Measurements from ENCODE around the gene METTL26. TPM values are rescaled to one million over a fixed set of nuclear protein-coding genes. Genes with fewer than 3 reads are reported as not detected.
A peak's percentile ranks its signal among the peaks of the same experiment; 100 is the strongest.

Gene METTL26
- total and polyA plus RNA-seq, 10 of the 15 experiments (the other 5 are each of a cell fraction or from before 2014, with no cell fraction given), result 5.4 to 163 (median 79.3) TPM

DNA sequence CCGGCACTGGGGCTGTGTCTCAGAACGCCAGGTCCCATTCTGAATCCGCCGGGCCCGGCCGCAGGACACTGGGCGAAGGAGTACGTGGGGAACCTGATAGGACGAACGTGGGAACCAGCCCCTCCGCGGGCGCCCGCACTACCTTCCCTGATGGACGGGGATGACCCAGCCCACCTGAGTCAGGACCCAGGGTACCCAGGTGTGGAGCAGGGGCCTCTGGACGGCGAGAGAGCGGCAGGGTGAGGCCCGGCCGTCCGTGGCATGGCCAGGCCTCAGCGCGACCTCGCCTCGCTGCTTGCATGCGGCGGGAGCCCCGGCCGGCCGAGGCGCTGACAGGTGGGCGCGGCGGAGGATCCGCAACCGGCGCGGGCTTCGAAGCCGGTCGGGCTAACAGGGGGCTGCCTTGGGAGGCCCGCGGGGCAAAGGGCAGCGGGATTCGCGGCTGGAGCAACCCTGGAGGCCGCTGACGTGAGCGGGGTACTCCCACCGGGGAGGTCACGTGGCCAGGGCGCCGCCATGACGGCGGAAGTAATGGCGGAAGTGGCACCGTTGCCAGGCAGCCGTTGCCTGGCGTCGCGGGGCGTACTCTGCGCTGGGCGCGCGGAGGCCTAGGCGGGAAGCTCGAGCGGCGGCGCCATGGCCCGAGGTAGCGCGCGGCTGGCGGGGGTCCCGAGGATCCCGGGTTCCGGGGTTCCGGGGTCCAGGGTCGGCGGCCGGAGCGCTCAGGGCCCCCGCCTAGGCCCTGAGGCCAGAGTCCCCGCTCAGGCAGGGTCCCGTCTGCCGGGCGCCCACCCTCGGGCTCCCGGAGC is 12.9 kb upstream of the METTL26 start, which contains the start of gene WDR90:
WDR90 (plus strand) TSS at position 585 of the 809 bp plus-strand sequence; CDS start at position 637, 52 bp downstream.
- H2AFZ ChIP-seq (ENCODE audit: control insufficient read depth, low read depth, low read length), result peak within 1 kb of the TSS; percentile 76
- ChIA-PET SMC1A (ENCODE audit: uncharacterized antibody, unreplicated experiment) (interaction anchor here (0.8 kb wide), 1 partner anchor 12 kb away, joined by 5 read pairs; the partner anchor contains the start of gene METTL26), RAD21 (ENCODE audit: unreplicated experiment) (interaction anchor here (1.8 to 3.4 kb wide), 2 partner anchors 12 kb away, joined by 7 to 13 read pairs; partner anchors contain the start of gene METTL26), CTCF (interaction anchor here (1.2 to 3.1 kb wide), 4 partner anchors 10 to 19 kb away, joined by 5 to 11 read pairs (median 9); partner anchors contain the start of genes METTL26 and RHOT2), POLR2A (interaction anchor here (1.0 to 1.2 kb wide), 2 partner anchors 13 to 19 kb away, joined by 3 to 4 read pairs; partner anchors contain the start of genes METTL26 and RHOT2)
- peak within 1 kb of the TSS; percentile 80 for H3K27ac ChIP-seq (ENCODE audit: control insufficient read depth, insufficient read depth)
- WGBS (ENCODE audit: insufficient coverage, insufficient replicate concordance, low lambda C conversion rate, missing lambda C conversion rate), result 1% methylated on average over 77 of the region's 91 CpGs
- peak within 1 kb of the TSS; percentile 95 for H3K4me2 ChIP-seq (ENCODE audit: control insufficient read depth, insufficient read depth)
- H3K9me3 ChIP-seq (replicated peaks; ENCODE audit: control insufficient read depth, insufficient read depth, low read length), result no peaks in the 10 kb centered on the region
- ATAC-seq (peak; percentile 93), DNase-seq (ENCODE audit: low read depth, low spot score) (peak; percentile 61), FAIRE-seq (peak; percentile 98)
- intact Hi-C loops (cut with micrococcal nuclease; ENCODE audit: unreplicated experiment), result no loop called here
- peaks cover 0 to 3% of the 10 kb centered on the region in 2 experiments; a peak in 2 of 4 replicates for H3K36me3 ChIP-seq (ENCODE audit: control insufficient read depth in 2 of 2, insufficient read depth in 2 of 2, low read length in 1 of 2)
- H3K27me3 ChIP-seq (replicated peaks in 1 of 2; ENCODE audit: control insufficient read depth in 2 of 2, insufficient read depth in 2 of 2, low read length in 1 of 2), result no peaks in the 10 kb centered on the region
- in situ Hi-C loops (cut with MboI), result no loop called here
- H3K4me1 ChIP-seq (ENCODE audit: control insufficient read depth, insufficient read depth, low read length), result peaks cover 9% of the 10 kb centered on the region
- H4K20me1 ChIP-seq (ENCODE audit: control insufficient read depth, insufficient read depth), result no peaks in the 10 kb centered on the region
- TSS peak; percentile 88 for BruUV-seq (replicated peaks)
- peaks cover 19% of the 10 kb centered on the region for H3K79me2 ChIP-seq (ENCODE audit: control insufficient read depth, insufficient read depth, low read length)
- peak within 1 kb of the TSS; percentile 70 for H3K4me3 ChIP-seq
- peak within 1 kb of the TSS; percentile 92 for H3K9ac ChIP-seq (ENCODE audit: control insufficient read depth, insufficient read depth, low read length)
- TF ChIP-seq SMAD1 (IDR thresholded peaks at IDR 0.05; ENCODE audit: low read depth, partially characterized antibody) (no peak), GATAD2B (conservative IDR thresholded peaks at IDR 0.05; ENCODE audit: low read depth) (peak; percentile 70; the same call in 1 of the 2 replicates), BRCA1 (IDR thresholded peaks at IDR 0.05; ENCODE audit: low read depth, low read length) (no peak), SP1 (IDR thresholded peaks at IDR 0.05; ENCODE audit: low read depth, low read length) (no peak), NFXL1 (IDR thresholded peaks at IDR 0.05; ENCODE audit: borderline replicate concordance) (no peak), ZBED1 (IDR thresholded peaks at IDR 0.05; ENCODE audit: borderline replicate concordance) (no peak), LARP7 (IDR thresholded peaks at IDR 0.05) (peak; percentile 82; the same call in 1 of the 2 replicates), USF2 (IDR thresholded peaks at IDR 0.05; ENCODE audit: borderline replicate concordance, low read depth, low read length) (peak; percentile 92), IKZF1 (conservative IDR thresholded peaks at IDR 0.05) (peak; percentile 92), JUND (IDR thresholded peaks at IDR 0.05; ENCODE audit: low read depth, low read length) (no peak), SPI1 (IDR thresholded peaks at IDR 0.05; ENCODE audit: borderline replicate concordance, insufficient read depth, low read depth, low read length) (peak; percentile 63), NR2F1 (conservative IDR thresholded peaks at IDR 0.05) (peak; percentile 95), MEF2A (IDR thresholded peaks at IDR 0.05; ENCODE audit: insufficient read depth, low read depth, low read length) (no peak), RAD51 (IDR thresholded peaks at IDR 0.05) (peak; percentile 92), POLR2A (IDR thresholded peaks at IDR 0.05; ENCODE audit: low read depth, low read length) (peak; percentile 84), BACH1 (IDR thresholded peaks at IDR 0.05; ENCODE audit: borderline replicate concordance) (peak; percentile 76), CHD2 (IDR thresholded peaks at IDR 0.05; ENCODE audit: borderline replicate concordance, low read depth, low read length) (peak; percentile 59; the same call in 1 of the 2 replicates), BHLHE40 (IDR thresholded peaks at IDR 0.05; ENCODE audit: borderline replicate concordance in 1 of 2, low read depth in 2 of 2, low read length in 1 of 2) (peak; percentile 52 to 89; a peak in 3 of 4 replicates), ESRRA (IDR thresholded peaks at IDR 0.05; ENCODE audit: low read length) (no peak), POU2F2 (IDR thresholded peaks at IDR 0.05; ENCODE audit: borderline replicate concordance, low read depth, low read length) (no peak)
- TF ChIP-seq, protein P1, sequence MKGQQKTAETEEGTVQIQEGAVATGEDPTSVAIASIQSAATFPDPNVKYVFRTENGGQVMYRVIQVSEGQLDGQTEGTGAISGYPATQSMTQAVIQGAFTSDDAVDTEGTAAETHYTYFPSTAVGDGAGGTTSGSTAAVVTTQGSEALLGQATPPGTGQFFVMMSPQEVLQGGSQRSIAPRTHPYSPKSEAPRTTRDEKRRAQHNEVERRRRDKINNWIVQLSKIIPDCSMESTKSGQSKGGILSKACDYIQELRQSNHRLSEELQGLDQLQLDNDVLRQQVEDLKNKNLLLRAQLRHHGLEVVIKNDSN (IDR thresholded peaks at IDR 0.05; ENCODE audit: borderline replicate concordance, extremely low read length, insufficient read depth, low read depth, low read length), result peak; percentile 99
- TF ChIP-seq, protein P2, sequence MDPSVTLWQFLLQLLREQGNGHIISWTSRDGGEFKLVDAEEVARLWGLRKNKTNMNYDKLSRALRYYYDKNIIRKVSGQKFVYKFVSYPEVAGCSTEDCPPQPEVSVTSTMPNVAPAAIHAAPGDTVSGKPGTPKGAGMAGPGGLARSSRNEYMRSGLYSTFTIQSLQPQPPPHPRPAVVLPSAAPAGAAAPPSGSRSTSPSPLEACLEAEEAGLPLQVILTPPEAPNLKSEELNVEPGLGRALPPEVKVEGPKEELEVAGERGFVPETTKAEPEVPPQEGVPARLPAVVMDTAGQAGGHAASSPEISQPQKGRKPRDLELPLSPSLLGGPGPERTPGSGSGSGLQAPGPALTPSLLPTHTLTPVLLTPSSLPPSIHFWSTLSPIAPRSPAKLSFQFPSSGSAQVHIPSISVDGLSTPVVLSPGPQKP (IDR thresholded peaks at IDR 0.05; ENCODE audit: low read depth, low read length), result peak; percentile 81

Measured in GM12878 (cell line).